HT1080 (cell line): Measurements from ENCODE around the gene CLHC1. TPM values are rescaled to one million over a fixed set of nuclear protein-coding genes. Genes with fewer than 3 reads are reported as not detected.
"Not testable (repeated sequence)": the region's sequence is repeated elsewhere in the genome, so short reads cannot be mapped to it uniquely, and the experiment has no call there.

Source experiments
- DNase-seq: peaks from one replicate; pipeline ENCODE4 v3.0.0-alpha.2; 2015; ENCODE audit warnings: low read depth
- total RNA-seq: library from RNA; depleted of rRNA; stranded (reverse); fragments of >200 nt; shearing (Covaris generic); gene quantifications from 2 replicates; pipeline ENCODE4 v1.2.3, GENCODE V29; 2014

Gene CLHC1
- total RNA-seq, 1 experiment from 2014 or later = 4.7 TPM

DNA sequence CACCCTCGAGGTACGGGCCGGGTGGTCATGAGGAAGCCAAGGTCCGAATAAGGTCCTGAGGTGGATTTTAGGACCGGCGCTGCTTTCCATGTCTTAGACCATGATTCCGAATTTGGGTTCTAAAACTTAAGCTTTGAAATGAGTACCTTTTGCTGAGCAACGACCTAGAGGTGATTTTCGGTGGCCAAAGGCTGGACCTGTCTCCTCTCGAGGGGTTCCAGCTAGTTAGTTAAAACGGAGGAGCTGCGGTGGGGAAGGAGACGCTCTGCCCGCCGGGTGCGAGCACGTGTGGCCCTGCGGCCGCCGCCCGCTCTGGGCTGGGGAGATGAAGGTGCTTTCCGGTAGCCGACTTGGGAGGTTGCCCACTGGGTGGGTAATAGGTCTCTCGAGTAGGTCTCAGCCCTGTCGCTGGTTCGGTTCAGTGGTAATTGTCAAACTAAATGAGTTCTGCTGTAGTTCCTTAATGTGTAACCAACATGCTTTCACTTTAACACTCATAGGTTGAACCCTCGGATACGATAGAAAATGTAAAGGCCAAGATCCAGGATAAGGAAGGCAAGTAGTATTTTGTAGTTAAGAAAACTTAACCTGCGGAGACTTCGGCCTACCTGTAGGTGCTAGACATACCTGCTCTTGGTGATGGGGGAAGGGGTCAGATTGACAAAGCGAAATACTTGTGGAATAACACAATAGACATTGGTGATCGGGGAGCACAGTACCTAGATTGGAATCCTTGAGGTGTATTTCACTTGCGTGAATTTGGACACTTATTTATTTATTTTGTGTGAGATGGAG lies 967 bp upstream of the CLHC1 start:
- peak; percentile 16 for DNase-seq

DNA sequence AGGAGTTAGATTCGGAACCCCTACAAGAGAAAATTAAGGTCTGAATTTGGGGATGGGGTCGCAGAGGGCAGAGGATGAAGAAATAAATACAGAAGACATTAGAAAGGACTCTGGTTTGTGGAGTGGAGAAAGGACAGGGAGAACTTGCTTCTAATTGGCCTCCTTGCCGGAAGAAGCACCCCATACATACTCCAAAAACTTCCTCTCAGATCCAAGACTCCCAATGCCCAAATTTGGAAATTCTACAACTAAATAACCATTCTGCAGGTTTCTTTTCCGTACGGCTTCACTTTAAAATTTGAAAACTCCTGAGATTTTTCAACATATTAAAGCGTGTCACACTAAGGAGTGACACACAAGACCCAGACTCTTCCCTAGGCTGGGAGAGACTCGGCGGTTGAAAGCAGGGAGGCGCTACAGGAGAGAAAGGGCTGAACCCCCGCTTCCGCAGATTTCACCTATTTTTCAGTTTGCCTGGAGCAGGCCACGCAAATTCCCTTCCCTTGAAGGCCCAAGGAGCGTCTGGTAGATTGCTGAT lies 478 bp downstream of the CLHC1 start:
- no peak for DNase-seq

DNA sequence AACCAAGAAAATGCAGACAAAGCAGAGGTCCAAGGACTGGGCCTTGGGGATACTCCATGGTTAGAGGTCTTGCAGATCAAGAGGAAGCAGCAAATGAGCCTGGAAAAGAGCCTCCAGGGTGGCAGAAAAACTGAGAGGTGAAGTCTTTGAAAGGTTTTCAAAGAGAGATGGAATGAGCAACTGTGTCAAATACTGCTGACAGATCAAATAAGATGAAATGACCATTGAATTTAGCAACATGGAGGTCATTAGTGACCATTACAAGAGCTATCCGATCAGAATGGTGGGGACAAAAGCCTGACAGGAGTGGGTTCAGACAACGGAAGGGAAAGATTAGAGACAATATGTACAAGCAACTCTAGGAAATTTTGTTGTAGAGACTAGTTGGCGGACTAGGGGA lies 1.5 kb downstream of the CLHC1 start:
- no peak for DNase-seq

DNA sequence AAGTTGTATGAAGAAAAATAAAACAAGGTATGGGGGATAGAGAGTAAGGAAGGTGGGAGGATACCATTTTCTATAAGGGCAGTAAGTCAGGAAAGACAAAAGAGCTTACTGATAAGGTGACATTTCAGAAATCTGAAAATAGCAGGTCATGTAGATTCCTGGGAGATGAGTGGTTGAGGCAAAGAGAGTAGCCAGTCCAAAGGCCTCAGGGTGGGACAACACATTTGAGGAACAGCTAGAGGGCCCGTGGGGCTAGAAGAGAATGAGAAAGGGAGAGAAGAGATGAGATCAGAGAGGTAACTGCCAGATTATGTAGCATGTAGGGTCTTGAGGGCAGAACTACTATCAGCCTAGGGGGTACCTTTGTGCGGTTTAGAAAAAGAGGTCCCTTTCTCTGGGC lies 2.9 kb downstream of the CLHC1 start:
- DNase-seq = no peak

DNA sequence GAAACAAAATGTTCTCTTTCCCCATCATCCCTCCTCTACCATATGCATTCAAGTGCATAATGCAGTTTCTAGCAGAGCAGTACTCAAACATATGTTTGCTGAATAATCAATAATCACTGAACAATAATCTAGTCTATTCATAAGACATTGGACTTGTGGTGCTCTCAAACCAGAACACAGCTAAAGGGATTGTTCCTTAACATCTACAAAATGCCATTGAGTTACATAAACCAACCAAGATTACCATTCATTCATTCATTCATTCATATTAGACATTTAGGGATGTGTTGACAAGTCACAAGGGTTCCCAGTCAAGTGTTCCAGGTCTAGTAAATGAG lies 3.9 kb downstream of the CLHC1 start:
- no peak for DNase-seq

DNA sequence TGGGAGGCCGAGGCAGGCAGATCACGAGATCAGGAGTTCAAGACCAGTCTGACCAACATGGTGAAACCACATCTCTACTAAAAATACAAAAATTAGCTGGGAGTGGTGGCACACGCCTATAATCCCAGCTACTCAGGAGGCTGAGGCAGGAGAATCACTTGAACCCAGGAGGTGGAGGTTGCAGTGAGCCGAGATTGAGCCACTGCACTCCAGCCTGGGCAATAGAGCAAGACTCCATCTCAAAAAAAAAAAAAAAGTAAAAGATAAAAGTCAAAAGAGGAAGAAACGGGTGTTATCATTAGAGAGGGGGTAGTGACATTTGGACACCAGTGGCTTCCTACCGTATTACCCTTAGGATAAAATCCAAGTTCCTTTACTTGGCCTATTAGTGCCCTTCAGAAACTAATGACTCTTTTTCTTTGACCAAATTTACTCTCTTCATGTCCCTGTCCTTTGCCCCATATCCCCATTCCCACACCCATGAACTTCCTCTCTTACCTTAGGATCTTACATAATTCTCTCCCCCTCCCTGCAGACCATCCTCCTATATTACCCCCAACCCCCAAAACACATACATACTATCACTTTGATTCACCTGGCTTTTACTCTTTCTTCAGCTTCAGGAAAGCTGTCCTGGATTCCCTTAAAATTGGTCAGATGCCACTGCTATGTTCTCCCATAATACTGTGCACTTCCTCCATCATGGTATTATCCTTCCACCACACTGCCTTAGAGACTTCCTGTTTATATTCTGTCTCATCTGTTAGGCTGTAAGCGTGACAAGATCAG lies 4.5 kb downstream of the CLHC1 start:
- not testable (repeated sequence) for DNase-seq

DNA sequence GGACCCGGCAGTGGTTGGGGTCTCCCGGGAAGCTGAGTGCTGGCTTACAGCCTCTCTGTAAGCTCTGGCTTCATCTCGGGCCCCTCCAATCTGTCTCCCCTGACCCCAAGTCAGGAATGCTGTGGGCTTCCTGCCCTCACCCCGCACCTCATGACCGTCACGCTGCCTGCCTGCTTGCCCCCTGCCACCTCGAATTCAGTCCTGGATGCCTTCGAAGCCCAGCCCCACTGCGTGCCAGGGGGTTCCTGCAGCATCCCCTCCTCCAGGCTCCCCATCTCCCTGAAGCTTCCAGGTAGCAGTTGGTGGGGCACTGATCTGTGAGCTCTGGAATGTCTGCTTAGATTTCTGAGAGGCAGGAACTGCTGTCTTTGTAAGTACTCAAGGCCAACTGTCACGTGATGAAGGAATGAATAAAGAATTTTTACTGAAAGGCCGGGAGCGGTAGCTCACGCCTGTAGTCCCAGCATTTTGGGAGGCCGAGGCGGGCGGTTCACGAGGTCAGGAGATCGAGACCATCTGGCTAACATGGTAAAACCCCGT lies 6.5 kb downstream of the CLHC1 start:
- no peak for DNase-seq

DNA sequence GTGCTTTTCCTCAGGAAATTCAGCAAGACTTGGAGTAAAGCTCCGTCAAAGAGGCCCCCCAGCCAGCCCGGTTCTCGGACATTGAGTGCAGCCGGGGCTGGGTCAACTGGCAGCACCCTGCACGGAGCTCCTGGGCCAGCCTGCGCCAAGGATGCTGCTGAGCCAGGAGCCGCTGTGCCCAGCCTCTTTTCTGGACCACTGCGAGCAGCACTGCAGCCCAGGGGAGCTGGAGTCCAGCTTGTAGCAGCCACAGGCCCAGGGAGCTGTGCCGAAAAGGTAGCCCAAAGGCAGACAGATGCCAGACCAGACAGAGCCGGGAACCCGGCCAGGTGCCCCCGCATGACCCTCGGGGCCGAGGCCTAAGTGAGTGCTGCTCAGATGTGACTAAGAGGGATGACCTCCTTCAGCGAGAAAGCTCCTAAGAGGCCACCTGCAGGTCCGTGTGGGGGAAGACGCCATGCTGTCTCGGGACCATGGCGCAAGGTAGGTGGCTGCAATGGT lies 7.3 kb downstream of the CLHC1 start:
- DNase-seq = no peak

DNA sequence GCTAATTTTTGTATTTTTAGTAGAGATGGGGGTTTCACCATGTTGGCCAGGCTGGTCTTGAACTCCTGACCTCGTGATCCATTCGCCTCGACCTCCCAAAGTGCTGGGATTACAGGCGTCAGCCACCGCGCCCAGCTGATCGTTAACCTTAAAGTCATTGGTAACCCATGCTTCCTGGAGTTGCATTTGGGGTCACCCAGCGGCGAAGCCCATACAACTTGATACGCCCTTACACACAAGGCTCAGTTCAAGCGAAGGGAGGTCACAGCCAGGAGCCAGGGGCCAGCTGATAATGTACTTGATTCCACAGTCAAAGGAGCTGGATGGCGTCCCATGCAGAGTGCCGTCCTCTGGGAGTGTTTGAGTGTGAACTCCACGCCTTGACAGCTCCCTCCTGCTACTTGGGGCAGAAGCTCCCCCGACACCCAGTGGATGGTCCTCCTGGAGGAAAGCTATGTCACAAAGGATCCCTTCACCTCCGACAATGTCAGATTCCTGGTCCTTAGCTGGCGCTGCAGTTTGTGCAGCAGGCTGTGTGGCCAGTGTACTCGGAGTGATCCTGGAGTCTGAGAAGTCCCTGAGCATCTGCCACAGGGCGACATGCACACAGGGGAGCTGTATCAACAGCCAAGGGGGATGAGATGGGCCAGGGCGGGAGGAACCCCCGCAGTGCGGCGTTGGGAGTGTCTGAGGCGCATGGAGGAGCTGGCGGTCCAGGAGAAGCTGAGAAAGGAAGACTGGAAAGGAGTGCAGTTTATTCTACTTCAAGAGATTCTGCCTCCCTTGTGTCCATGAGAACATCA lies 7.9 kb downstream of the CLHC1 start:
- DNase-seq = no peak

DNA sequence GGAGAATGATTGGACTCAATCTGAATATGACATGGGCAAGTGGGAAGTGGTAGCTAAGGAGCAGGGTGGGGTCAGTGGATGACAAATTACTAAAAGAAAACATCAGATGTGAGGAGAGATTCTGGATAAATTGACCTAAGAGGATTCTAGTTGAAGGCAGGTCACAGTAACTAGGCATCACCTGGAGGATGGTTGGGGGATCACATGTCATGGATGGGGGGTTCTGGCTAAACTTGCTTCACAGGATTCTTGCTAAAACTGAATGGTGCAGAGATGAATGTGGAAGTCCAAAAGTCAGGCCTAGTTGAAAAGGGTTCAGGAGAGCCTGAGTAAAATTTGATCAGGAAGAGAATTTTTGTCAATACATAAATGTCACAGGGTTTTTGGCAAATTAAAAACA lies 18.3 kb downstream of the CLHC1 start:
- DNase-seq = no peak

DNA sequence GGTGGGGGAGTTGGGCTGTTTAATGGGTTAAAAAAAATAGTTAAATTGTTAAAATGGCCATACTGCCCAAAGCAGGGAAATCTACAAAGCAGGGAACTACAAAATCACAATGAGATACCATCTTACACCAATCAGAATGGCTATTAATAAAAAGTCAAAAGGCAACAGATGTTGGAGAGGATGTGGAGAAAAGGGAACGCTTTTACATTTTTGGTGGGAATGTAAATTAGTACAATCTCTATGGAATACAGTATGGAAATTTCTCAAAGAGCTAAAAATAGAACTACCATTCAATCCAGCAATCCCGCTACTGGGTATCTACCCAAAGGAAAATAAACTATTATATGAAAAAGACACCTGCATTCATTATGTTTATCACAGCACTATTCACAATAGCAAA lies 27.1 kb downstream of the CLHC1 start:
- DNase-seq = no peak

DNA sequence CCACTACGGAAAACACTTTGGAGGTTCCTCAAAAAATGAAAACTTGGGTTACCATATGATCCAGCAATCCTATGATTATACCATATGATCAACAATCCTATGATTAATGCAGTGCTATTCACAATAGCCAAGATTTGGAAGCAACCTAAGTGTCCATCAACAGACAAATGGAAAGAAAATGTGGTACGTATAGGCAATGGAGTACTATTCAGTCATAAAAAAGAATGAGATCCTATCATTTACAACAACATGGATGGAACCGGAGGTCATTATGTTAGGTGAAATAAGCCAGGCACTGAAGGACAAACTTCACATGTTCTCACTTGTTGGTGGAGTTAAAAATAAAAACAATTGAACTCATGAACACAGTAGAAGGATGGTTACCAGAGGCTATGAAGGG lies 27.6 kb downstream of the CLHC1 start:
- no peak for DNase-seq

DNA sequence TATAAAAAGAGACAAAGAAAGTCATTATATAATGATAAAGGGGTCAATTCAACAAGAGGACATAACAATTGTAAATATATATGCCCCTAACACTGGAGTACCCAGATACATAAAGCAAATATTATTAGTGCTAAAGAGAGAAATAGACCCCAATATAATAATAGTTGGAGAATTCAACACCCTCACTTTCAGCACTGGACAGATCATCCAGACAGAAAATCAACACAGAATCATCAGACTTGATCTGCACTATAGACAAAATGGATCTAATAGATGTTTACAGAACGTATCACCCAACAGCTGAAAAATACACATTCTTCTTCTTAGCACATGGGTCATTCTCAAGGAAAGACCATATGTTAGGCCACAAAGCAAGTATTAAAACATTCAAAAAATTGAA lies 31.7 kb downstream of the CLHC1 start:
- DNase-seq = no peak

DNA sequence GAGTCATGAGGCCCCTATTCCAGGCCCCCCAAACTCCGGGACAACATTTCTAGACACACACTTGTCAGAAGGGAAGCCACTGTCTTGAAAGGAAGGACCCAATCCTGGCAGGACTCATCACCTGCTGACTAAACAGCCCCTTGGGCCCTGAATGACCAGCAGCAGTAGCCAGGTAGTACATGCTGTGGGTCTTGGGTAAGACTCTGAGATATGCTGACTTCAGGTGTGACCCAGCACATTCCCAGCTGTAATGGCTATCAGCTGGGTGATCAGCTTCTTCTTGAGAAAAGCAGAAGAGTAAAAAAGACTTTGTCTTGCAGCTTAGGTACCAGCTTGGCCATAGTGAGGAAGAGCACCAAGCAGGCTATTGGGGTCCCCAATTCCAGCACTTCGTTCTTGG lies 35.6 kb downstream of the CLHC1 start:
- no peak for DNase-seq

DNA sequence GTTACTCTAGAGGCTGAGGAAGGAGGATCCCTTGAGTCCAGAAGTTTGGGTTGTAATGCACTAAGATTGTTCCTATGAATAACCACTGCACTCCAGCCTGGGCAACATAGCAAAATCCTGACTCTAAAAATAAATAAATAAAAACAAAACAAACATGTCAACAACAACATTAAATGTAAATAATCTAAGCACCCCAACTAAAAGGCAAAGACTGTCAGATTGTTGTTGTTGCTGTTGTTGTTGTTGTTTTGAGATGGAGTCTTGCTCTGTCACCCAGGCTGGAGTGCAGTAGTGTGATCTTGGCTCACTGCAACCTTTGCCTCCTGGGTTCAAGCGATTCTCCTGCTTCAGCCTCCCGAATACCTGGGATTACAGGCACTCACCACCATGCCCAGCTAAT lies 40.2 kb downstream of the CLHC1 start:
- not testable (repeated sequence) for DNase-seq

DNA sequence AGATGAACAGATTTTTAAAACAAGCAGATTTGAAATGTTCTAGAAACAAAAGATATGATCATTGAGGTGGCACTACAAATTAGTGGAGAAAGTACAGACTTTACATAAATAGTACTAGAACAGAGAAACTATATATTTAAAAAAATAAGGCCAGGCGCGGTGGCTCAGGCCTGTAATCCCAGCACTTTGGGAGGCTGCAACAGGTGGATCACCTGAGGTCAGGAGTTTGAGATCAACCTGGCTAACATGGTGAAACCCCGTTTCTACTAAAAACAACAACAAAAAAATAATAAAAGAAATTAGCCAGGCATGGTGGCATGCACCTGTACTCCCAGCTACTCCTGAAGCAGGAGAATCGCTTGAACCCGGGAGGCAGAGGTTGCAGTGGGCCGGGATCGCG lies 45.3 kb downstream of the CLHC1 start:
- DNase-seq = not testable (repeated sequence)

DNA sequence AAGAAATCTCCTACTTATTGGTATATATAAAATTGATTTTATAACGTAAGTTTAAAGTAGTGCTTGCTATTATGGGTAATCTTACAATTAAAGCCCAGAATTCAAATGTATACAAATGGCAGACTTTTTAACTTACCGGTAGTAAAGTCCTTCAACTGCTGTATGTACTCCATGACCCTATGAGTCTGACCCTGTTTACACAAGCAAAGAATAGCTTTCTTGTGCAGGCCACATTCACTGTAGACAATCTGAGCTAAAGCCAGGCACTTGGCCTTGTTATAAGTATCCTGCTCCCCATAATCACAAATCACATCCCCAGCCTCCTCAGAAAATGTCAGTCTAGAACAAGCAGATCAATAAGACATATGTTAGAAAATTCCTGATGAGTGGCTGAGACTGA lies 51.7 kb downstream of the CLHC1 start:
- DNase-seq = no peak

DNA sequence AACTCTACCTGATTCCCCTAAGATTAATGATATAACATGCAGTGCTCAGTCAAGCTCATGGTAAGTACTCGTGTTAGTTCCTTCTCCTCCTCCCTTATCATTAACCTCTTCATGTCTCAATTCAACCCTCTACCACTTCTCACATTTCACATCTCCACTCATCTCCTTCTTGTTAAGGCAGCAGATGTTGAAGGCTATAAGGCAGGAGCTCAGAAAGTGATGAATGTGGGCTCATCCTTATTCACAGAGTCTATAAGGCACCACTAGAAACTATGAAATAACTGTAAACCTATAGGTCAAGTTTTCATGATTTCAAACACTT lies 56.0 kb downstream of the CLHC1 start:
- DNase-seq = no peak

DNA sequence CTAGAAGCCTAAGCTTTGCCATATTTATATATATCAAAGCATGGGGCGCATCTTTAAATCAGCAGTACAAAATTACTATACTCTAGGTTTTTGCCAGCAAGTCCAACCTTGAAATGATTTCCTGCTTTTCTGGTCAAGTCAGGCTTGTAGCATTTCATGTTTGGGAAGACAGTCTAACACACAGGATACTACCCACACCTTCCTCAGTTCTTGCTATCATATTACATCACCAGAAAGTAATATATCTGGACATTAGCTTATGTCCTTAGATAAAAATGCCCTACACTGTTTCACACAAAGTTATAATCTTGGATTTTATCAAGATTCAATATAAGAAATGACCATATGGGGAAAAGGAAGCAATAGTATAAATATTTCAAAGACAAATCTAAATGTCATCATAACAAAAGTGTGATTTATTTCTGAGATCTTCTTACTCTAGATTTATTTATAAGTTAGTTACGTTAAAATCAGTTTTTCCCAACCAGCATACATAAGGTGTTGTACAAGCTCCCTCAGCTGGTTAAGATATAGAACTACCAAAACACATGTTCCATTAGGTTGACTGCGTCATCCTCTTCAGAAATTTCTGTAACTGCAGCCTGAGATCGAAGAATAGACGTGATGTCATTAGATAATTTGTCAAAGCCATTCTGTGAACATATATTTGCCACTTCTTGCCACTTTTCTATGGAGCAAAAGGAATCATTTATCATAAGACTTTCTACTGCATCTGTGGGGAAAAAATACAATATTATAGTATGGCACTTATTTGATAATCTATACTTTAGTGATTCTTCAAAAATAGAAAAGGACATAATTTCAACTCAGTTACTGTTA lies 56.6 kb downstream of the CLHC1 start:
- DNase-seq = peak; percentile 51

DNA sequence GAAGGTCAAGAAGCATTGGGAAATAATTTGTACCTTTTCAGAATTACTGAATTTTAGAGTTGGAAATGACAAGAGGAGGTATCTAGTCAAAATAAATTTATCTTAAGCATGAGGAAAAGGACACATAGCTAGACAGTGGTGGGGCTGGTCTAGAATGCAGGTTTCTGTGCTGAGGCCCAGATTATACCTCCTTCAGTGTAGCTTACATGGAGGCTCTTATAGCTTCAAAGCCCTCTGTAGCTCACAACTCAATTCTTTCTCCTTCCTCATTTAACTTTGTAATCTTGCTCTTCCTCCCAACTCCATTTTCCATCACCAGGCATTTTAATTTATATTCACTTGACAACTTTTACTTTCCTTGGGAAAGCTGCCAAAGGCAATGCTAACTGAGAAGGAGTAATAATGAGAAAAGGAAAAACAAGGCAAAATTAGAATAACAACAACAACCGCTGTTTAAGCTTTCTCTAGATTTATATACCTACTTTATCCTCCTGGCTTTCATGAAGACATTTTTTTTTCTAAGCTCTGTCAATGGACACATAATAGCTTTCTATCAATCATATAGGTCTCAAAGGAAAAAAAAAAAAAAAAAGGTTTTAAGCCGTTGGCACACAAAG lies 58.5 kb downstream of the CLHC1 start:
- DNase-seq = no peak
